Measurements from ENCODE around the gene BRD7. TPM values are rescaled to one million over a fixed set of nuclear protein-coding genes. Genes with fewer than 3 reads are reported as not detected.

BRD7 gene
- total RNA-seq, 1 donor from 2014 or later = 104 TPM

GRCh38 chr16:50284131-50284911, 84.5 kb downstream of the BRD7 start:
- Mint-ChIP-seq H3K27me3 (no peaks in the 10 kb centered on the region), H3K9me3 (ENCODE audit: low read depth) (peaks cover 2% of the 10 kb centered on the region), H3K4me3 (ENCODE audit: low read depth) (no peak overlapping the region), H3K4me1 (ENCODE audit: low read depth) (no peaks in the 10 kb centered on the region), H3K36me3 (ENCODE audit: insufficient read depth) (peaks cover 5% of the 10 kb centered on the region), H3K27ac (no peak overlapping the region)
- TF ChIP-seq CTCF (IDR thresholded peaks at IDR 0.05; ENCODE audit: unreplicated experiment) = no peak
- DNase-seq (ENCODE audit: low spot score, unreplicated experiment) = no peak

- no peak for DNase-seq (ENCODE audit: low spot score, unreplicated experiment)
- Mint-ChIP-seq H3K27me3 (no peaks in the 10 kb centered on the region), H3K36me3 (ENCODE audit: insufficient read depth) (peaks cover 4% of the 10 kb centered on the region), H3K4me1 (ENCODE audit: low read depth) (no peaks in the 10 kb centered on the region), H3K4me3 (ENCODE audit: low read depth) (no peak overlapping the region), H3K9me3 (ENCODE audit: low read depth) (peaks cover 7% of the 10 kb centered on the region), H3K27ac (no peak overlapping the region)
- TF ChIP-seq CTCF (IDR thresholded peaks at IDR 0.05; ENCODE audit: unreplicated experiment) = no peak
Observed at GRCh38 chr16:50282955-50283631, 85.7 kb downstream of the BRD7 start.

DNA sequence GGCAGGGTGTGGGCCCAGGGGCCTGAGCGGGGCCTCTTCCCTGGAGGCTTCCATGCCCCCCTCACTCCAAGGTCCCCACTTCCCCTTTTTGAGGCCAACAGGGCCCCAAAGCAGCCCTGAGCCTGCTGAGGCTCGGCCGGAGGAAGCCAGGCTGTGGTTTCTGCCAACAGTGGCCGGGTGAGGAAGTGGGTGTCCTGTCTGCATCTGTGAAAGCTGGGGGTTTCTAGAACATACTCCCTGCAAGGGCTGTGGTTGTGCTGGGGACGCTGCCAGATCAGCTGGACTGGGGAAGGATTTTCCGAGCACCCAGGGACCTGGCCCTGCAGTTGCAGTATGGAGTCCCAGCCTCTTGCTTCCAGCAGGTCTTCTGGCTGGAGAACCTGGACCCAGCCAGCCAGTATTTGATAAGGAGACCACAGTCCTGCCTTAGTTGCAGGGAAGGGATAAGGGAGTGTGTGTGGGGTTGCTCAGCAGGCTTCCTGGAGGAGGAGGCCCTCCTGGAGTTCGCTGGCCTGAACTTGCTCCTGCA, 86.7 kb downstream of the BRD7 start:
- TF ChIP-seq CTCF (IDR thresholded peaks at IDR 0.05; ENCODE audit: unreplicated experiment) = no peak
- DNase-seq (ENCODE audit: low spot score, unreplicated experiment) = no peak
- peaks cover 7% of the 10 kb centered on the region for H3K9me3 Mint-ChIP-seq (ENCODE audit: low read depth)
- no peaks in the 10 kb centered on the region for H3K4me1 Mint-ChIP-seq (ENCODE audit: low read depth)
- H3K27ac Mint-ChIP-seq = no peak overlapping the region
- no peaks in the 10 kb centered on the region for H3K27me3 Mint-ChIP-seq
- H3K36me3 Mint-ChIP-seq (ENCODE audit: insufficient read depth) = peaks cover 4% of the 10 kb centered on the region
- H3K4me3 Mint-ChIP-seq (ENCODE audit: low read depth) = no peak overlapping the region

- TF ChIP-seq CTCF (IDR thresholded peaks at IDR 0.05; ENCODE audit: unreplicated experiment) = no peak
- H3K4me1 Mint-ChIP-seq (ENCODE audit: low read depth) = no peaks in the 10 kb centered on the region
- H3K4me3 Mint-ChIP-seq (ENCODE audit: low read depth) = no peak overlapping the region
- H3K27me3 Mint-ChIP-seq = no peaks in the 10 kb centered on the region
- peaks cover 7% of the 10 kb centered on the region for H3K9me3 Mint-ChIP-seq (ENCODE audit: low read depth)
- H3K27ac Mint-ChIP-seq = no peak overlapping the region
- H3K36me3 Mint-ChIP-seq (ENCODE audit: insufficient read depth) = peaks cover 3% of the 10 kb centered on the region
- no peak for DNase-seq (ENCODE audit: low spot score, unreplicated experiment)
Observed at GRCh38 chr16:50281391-50282009, 87.3 kb downstream of the BRD7 start.

DNA sequence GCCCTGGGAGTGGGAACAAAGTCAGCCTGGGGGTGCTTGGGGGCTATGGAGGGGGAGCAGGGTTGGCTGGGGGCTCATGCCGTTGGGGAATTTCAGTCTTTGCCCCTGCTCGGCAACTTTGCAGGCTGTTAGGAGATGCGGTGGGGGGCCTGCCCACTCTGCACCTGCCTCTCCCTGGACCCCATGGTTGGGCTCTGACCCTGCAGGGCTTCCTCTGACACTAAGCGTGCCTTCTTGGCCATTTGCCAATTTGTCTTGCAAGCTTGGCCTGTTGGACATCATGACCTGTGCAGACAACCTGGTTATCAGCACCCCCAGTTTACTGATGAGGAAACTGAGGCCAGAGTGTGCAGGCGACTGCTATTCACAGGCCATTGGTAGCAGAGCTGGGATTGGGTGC, 87.9 kb downstream of the BRD7 start:
- no peak for DNase-seq (ENCODE audit: low spot score, unreplicated experiment)
- Mint-ChIP-seq H3K4me3 (ENCODE audit: low read depth) (no peak overlapping the region), H3K27ac (no peak overlapping the region), H3K27me3 (no peaks in the 10 kb centered on the region), H3K4me1 (ENCODE audit: low read depth) (no peaks in the 10 kb centered on the region), H3K9me3 (ENCODE audit: low read depth) (peaks cover 7% of the 10 kb centered on the region), H3K36me3 (ENCODE audit: insufficient read depth) (peaks cover 2% of the 10 kb centered on the region)
- no peak for TF ChIP-seq CTCF (IDR thresholded peaks at IDR 0.05; ENCODE audit: unreplicated experiment)

Measured in progenitor cell of endocrine pancreas (in vitro differentiated cells).